NCI-H2029 (cell line): ENCODE results near the gene KRT10.
"Not testable (repeated sequence)": the region's sequence is repeated elsewhere in the genome, so short reads cannot be mapped to it uniquely, and the experiment has no call there.

Source experiments
- DNase-seq: peaks from one replicate; lab custom pipeline; 2025; lab: John Stamatoyannopoulos, UW

KRT10 gene

GRCh38 chr17:40822132-40822812, at the start of gene KRT10:
Gene KRT10, minus strand, starts transcription at chr17:40822614. Its CDS starts 29 bp downstream, at chr17:40822585.
- DNase-seq: no peak

DNA sequence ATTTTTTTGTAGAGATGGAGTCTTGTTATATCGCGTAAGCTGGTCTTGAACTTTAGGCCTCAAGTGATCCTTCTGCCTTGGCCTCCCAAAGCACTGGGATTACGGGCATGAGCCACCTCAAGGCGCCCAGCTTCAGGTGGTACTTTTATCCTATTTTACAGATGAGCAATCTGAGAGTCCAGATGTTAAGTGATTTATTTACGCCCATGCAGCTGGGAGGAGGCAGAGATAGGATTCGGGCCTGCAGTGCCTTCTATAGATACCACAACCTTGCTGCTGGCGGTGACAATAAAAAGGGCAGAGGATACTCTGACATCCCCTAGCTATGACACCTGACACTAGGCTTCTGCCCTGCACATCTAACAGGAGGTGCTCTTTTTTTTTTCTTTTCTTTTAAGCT, 48.9 kb upstream of the KRT10 start:
- no peak for DNase-seq

GRCh38 chr17:40870136-40870535, 47.7 kb upstream of the KRT10 start:
- no peak for DNase-seq

- no peak for DNase-seq
Observed at GRCh38 chr17:40866838-40867237, 44.4 kb upstream of the KRT10 start, which contains the start of gene KRT12. Gene KRT12, minus strand, starts transcription at chr17:40867223. Its CDS starts 37 bp downstream, at chr17:40867186.

- no peak for DNase-seq
Observed at GRCh38 chr17:40864661-40865390, 42.4 kb upstream of the KRT10 start.

DNA sequence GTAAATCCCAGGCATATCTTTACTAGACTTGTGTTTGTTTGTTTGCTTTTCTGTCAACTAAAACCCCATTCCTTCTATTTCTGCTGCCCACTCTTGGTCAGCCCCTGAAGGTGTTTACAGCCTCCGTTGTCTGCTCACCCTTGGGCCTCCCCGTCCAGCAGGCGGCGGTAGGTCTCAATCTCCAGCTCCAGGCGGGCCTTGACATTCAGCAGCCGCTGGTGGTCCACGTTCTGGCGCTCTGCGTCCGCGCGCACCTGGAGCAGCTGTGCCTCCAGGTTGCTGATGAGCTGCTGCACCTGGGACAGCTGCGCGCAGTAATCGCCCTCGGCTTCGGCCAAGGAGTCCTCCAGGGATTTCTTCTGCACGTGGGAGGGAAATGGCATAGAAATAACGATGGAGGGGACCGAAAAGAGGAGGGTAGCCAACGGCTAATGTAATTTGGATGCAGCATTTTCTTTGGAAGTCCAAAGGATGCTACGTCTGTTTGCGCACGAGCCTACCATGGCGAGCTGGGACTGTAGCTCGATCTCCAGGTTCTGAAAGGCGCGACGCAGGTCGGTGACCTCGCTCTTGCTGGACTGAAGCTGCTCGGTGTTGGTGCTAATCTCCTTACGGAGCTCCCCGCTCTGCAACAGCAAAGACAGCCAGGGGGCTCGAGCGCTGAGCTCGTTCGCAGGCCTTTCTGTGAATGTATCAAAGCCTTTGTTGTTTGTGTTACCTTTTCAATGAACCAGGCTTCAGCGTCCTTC, 40.7 kb upstream of the KRT10 start:
- no peak for DNase-seq

GRCh38 chr17:40859536-40859935, 37.1 kb upstream of the KRT10 start:
- DNase-seq: no peak

GRCh38 chr17:40858667-40859066, 36.3 kb upstream of the KRT10 start:
- not testable (repeated sequence) for DNase-seq

GRCh38 chr17:40857535-40857934, 35.1 kb upstream of the KRT10 start:
- no peak for DNase-seq

DNA sequence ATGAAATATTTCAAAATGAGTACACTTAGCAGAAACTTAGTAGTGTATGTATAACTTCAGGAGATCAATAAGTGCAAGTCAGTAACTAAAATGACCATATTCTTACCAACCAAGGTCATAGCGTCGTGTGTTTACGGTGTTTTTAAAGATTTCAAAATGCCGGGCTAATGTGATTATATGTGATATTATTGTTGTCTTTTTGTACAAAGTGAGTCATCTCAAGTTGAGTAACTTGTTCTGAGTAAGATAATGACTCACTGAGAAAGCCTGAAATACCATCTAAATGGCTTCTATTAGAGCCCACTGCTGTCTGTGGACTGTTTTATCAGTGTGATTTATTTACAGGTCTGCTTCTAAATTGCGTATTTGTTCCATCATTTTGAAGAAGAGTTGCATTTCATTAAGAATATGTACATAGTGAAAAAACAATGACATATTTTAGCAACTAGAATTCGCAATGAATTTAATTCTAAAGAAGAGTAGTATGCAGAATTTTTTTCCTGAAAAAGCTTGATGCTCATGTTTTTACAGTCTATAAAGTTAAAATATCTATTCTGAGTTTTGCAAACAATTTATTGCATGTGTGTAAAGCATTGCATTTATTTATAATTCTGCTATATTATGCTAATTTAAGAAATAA, 31.9 kb upstream of the KRT10 start:
- no peak for DNase-seq

- no peak for DNase-seq
Observed at GRCh38 chr17:40852364-40852763, 29.9 kb upstream of the KRT10 start.

GRCh38 chr17:40850293-40850972, 28.0 kb upstream of the KRT10 start:
- no peak for DNase-seq

DNA sequence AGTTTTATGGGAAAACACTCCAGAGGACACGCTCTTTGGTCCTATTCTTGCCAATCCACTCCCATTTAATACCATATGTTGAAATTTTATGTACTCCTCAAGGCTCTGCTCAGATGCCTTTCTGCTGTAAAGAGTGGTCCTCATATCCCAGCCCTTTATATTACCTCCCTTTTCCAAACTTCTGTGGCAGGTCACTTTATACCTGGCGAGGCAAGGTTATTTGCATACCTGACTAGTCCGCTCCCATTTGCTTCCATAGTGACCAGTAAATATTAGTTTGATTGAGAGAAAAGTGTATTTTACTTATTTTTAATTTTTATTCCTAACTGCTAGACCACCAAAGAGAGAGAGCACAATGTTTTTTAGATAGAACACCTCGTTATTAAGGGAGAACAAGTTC, 27.3 kb upstream of the KRT10 start:
- no peak for DNase-seq

GRCh38 chr17:40848583-40849235, 26.3 kb upstream of the KRT10 start:
- DNase-seq: no peak

GRCh38 chr17:40846515-40847144, 24.2 kb upstream of the KRT10 start:
- DNase-seq: no peak

- no peak for DNase-seq
Observed at GRCh38 chr17:40844671-40845107, 22.3 kb upstream of the KRT10 start.

DNA sequence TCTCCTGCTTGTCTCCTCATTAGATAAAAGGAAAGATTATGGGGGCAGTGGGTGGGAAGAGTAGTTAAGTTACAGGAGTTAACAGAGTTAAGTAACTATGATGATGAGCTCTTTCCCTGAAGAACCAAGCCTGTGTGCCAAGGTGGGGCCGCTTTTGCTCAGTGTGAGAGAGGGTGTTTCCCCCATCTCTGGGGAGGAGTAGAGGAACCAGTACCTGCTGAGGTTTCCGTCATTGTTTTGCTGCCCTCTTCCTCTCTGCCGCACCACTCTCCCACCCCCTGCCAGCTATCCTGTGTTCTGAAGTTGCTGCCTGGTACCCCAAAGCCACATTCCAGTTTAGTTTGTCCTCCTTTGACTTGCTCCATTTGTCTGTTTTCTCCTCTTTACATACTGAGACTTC, 20.8 kb upstream of the KRT10 start:
- DNase-seq: no peak

DNA sequence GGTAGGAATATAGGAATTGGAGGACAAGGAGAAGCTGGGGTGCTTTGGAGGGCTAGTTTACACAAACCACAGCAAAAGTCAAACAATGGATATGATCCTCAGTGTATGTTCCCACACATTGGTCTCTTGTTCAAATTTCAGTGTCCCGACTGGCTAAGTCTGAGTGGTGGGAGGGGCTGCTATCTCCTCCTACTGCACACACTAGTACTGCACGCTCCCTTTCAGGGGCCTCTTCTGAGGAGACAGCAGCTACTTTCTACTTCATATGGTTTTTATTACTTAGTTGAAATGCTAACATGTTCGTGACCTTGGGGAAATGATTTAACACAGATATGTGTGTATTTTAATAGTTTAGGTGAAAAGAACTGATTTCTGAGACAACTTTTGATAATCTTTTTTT, 18.8 kb upstream of the KRT10 start:
- no peak for DNase-seq

DNA sequence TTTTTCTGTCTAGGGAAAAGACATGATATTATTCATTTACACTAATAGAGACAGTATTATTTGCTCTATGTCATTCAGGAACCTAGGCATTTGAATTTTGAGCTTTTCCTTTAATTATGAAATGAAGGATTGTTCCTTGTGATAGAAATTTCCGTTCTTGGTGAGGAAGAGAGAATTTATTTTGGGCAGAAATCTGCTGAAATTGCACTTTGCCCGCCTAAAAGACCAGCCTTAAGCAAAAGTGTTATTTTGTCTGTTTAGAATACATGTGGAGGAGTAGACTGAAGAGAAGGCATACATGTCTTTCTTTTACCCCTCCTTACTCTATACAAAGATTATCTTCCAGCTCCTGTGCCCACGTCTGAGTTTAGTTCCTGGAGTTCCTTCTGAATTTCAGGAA, 16.8 kb upstream of the KRT10 start:
- DNase-seq: no peak

DNA sequence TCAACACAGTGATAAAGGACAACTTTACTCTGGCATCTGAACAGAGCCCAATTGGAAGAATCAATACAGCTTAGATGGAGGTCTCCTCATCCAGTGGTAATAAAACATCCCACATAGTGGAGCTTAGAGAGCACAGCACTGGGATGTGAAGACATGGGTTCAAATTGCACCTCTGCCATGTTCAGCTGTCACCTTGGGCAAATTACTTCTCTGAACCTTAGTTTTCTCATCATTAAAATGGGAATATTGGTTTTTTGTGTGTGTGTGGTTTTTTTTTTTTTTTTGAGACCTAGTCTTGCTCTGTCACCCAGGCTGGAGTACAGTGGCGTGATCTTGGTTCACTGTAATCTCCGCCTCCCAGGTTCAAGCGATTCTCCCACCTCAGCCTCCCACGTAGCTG, 13.6 kb upstream of the KRT10 start:
- no peak for DNase-seq

GRCh38 chr17:40833882-40834281, 11.5 kb upstream of the KRT10 start:
- no peak for DNase-seq
